T-helper 1 cell treated with Interleukin-12 subunit alpha and Interleukin-12 subunit beta and Interleukin-4 antibody, amounts not matched to agents 30 μg/mL and 1 μg/mL, for 36 hours (primary cell): ENCODE data around the gene PLAAT4.
"Not testable (repeated sequence)": the region's sequence is repeated elsewhere in the genome, so short reads cannot be mapped to it uniquely, and the experiment has no call there.

Experiments
- H3K27ac Mint-ChIP-seq: one replicate; pipeline ENCODE4 v1.8.0; 2021; ENCODE audit warnings: mild to moderate bottlenecking, mixed read lengths
- H3K27me3 Mint-ChIP-seq: one replicate; pipeline ENCODE4 v1.8.0; 2021; ENCODE audit warnings: low read depth, mixed read lengths
- H3K36me3 Mint-ChIP-seq: one replicate; pipeline ENCODE4 v1.8.0; 2021; ENCODE audit warnings: low read depth, mixed read lengths
- H3K4me1 Mint-ChIP-seq: one replicate; pipeline ENCODE4 v1.8.0; 2021; ENCODE audit warnings: low read depth, mixed read lengths
- H3K4me3 Mint-ChIP-seq: one replicate; pipeline ENCODE4 v1.8.0; 2021; ENCODE audit warnings: mild to moderate bottlenecking, moderate library complexity, mixed read lengths
- H3K9me3 Mint-ChIP-seq: one replicate; pipeline ENCODE4 v1.8.0; 2021; ENCODE audit warnings: mixed read lengths

Gene PLAAT4

GRCh38 chr11:63543711-63544110 is 7.1 kb downstream of the PLAAT4 start:
- no peaks in the 10 kb centered on the region for H3K27me3 Mint-ChIP-seq
- peaks cover 48% of the 10 kb centered on the region for H3K36me3 Mint-ChIP-seq
- peaks cover 18% of the 10 kb centered on the region for H3K4me1 Mint-ChIP-seq
- H3K27ac Mint-ChIP-seq, result no peak overlapping the region
- no peaks in the 10 kb centered on the region for H3K9me3 Mint-ChIP-seq
- no peak overlapping the region for H3K4me3 Mint-ChIP-seq

GRCh38 chr11:63547061-63547460 is 10.5 kb downstream of the PLAAT4 start:
- H3K27me3 Mint-ChIP-seq, result no peaks in the 10 kb centered on the region
- peaks cover 44% of the 10 kb centered on the region for H3K36me3 Mint-ChIP-seq
- H3K4me1 Mint-ChIP-seq, result peaks cover 14% of the 10 kb centered on the region
- H3K9me3 Mint-ChIP-seq, result no peaks in the 10 kb centered on the region
- no peak overlapping the region for H3K27ac Mint-ChIP-seq
- no peak overlapping the region for H3K4me3 Mint-ChIP-seq

GRCh38 chr11:63548178-63548577 is 11.6 kb downstream of the PLAAT4 start:
- Mint-ChIP-seq H3K27ac (no peak overlapping the region), H3K36me3 (peaks cover 40% of the 10 kb centered on the region), H3K27me3 (no peaks in the 10 kb centered on the region), H3K4me1 (peaks cover 16% of the 10 kb centered on the region), H3K4me3 (no peak overlapping the region), H3K9me3 (no peaks in the 10 kb centered on the region)

- H3K27me3 Mint-ChIP-seq, result no peaks in the 10 kb centered on the region
- H3K4me3 Mint-ChIP-seq, result no peak overlapping the region
- peaks cover 32% of the 10 kb centered on the region for H3K36me3 Mint-ChIP-seq
- peaks cover 26% of the 10 kb centered on the region for H3K4me1 Mint-ChIP-seq
- H3K9me3 Mint-ChIP-seq, result no peaks in the 10 kb centered on the region
- no peak overlapping the region for H3K27ac Mint-ChIP-seq
Observed at GRCh38 chr11:63549411-63549810, 12.8 kb downstream of the PLAAT4 start.

GRCh38 chr11:63550156-63550700 is 13.6 kb downstream of the PLAAT4 start:
- not testable (repeated sequence) for H3K9me3 Mint-ChIP-seq, H3K4me3 Mint-ChIP-seq, H3K27ac Mint-ChIP-seq, H3K27me3 Mint-ChIP-seq
- H3K4me1 Mint-ChIP-seq, result peaks cover 29% of the 10 kb centered on the region
- peaks cover 29% of the 10 kb centered on the region for H3K36me3 Mint-ChIP-seq

- no peaks in the 10 kb centered on the region for H3K9me3 Mint-ChIP-seq
- peaks cover 29% of the 10 kb centered on the region for H3K4me1 Mint-ChIP-seq
- H3K27me3 Mint-ChIP-seq, result no peaks in the 10 kb centered on the region
- H3K4me3 Mint-ChIP-seq, result peak overlapping the region; percentile 42
- peaks cover 21% of the 10 kb centered on the region for H3K36me3 Mint-ChIP-seq
- peak overlapping the region; percentile 19 for H3K27ac Mint-ChIP-seq
Observed at GRCh38 chr11:63551091-63551888, 14.7 kb downstream of the PLAAT4 start.

GRCh38 chr11:63551889-63552266 is 15.3 kb downstream of the PLAAT4 start:
- Mint-ChIP-seq H3K4me1 (peaks cover 30% of the 10 kb centered on the region), H3K4me3 (no peak overlapping the region), H3K27ac (no peak overlapping the region), H3K27me3 (no peaks in the 10 kb centered on the region), H3K36me3 (peaks cover 15% of the 10 kb centered on the region), H3K9me3 (no peaks in the 10 kb centered on the region)

GRCh38 chr11:63552921-63553320 is 16.3 kb downstream of the PLAAT4 start:
- Mint-ChIP-seq H3K9me3 (no peaks in the 10 kb centered on the region), H3K4me1 (peaks cover 31% of the 10 kb centered on the region), H3K36me3 (peaks cover 8% of the 10 kb centered on the region), H3K4me3 (peak overlapping the region; percentile 14), H3K27ac (peak overlapping the region; percentile 98), H3K27me3 (no peaks in the 10 kb centered on the region)

- H3K4me1 Mint-ChIP-seq, result peaks cover 31% of the 10 kb centered on the region
- H3K27me3 Mint-ChIP-seq, result no peaks in the 10 kb centered on the region
- H3K9me3 Mint-ChIP-seq, result no peaks in the 10 kb centered on the region
- H3K4me3 Mint-ChIP-seq, result peak overlapping the region; percentile 80
- H3K27ac Mint-ChIP-seq, result peak overlapping the region; percentile 98
- H3K36me3 Mint-ChIP-seq, result peaks cover 3% of the 10 kb centered on the region
Observed at GRCh38 chr11:63553759-63554158, 17.2 kb downstream of the PLAAT4 start.

GRCh38 chr11:63554877-63555223 is 18.2 kb downstream of the PLAAT4 start:
- no peak overlapping the region for H3K27ac Mint-ChIP-seq
- peaks cover 34% of the 10 kb centered on the region for H3K4me1 Mint-ChIP-seq
- no peak overlapping the region for H3K4me3 Mint-ChIP-seq
- no peaks in the 10 kb centered on the region for H3K9me3 Mint-ChIP-seq
- H3K27me3 Mint-ChIP-seq, result no peaks in the 10 kb centered on the region
- H3K36me3 Mint-ChIP-seq, result peaks cover 2% of the 10 kb centered on the region

GRCh38 chr11:63556404-63557013 is 19.9 kb downstream of the PLAAT4 start:
- H3K27me3 Mint-ChIP-seq, result no peaks in the 10 kb centered on the region
- H3K4me3 Mint-ChIP-seq, result no peak overlapping the region
- H3K36me3 Mint-ChIP-seq, result peaks cover 2% of the 10 kb centered on the region
- H3K9me3 Mint-ChIP-seq, result no peaks in the 10 kb centered on the region
- peaks cover 42% of the 10 kb centered on the region for H3K4me1 Mint-ChIP-seq
- no peak overlapping the region for H3K27ac Mint-ChIP-seq

- Mint-ChIP-seq H3K4me1 (peaks cover 37% of the 10 kb centered on the region), H3K27me3 (no peaks in the 10 kb centered on the region), H3K27ac (no peak overlapping the region), H3K36me3 (peaks cover 2% of the 10 kb centered on the region), H3K4me3 (no peak overlapping the region), H3K9me3 (no peaks in the 10 kb centered on the region)
Observed at GRCh38 chr11:63557570-63557969, 21.0 kb downstream of the PLAAT4 start.

- Mint-ChIP-seq H3K9me3 (no peaks in the 10 kb centered on the region), H3K27me3 (no peaks in the 10 kb centered on the region), H3K4me1 (peaks cover 29% of the 10 kb centered on the region), H3K4me3 (no peak overlapping the region), H3K36me3 (no peaks in the 10 kb centered on the region), H3K27ac (no peak overlapping the region)
Observed at GRCh38 chr11:63558459-63559157, 22.0 kb downstream of the PLAAT4 start.

- Mint-ChIP-seq H3K36me3 (no peaks in the 10 kb centered on the region), H3K4me3 (no peak overlapping the region), H3K27ac (no peak overlapping the region), H3K27me3 (no peaks in the 10 kb centered on the region), H3K9me3 (no peaks in the 10 kb centered on the region), H3K4me1 (peaks cover 35% of the 10 kb centered on the region)
Observed at GRCh38 chr11:63560506-63561180, 24.0 kb downstream of the PLAAT4 start.
